ENCODE results near the gene THRA.

The THRA gene

GRCh38 chr17:40062329-40063186, at the start of gene THRA:
TSS of gene THRA (plus strand) at chr17:40062965. CDS start at chr17:40074489, 11,524 bp downstream.
- no peak for FAIRE-seq

- no peak for FAIRE-seq
Observed at GRCh38 chr17:40014375-40014980, 48.3 kb upstream of the THRA start.

GRCh38 chr17:40015005-40015997, 47.5 kb upstream of the THRA start, which contains the start of gene CSF3:
TSS of gene CSF3 (plus strand) at chr17:40015440. CDS start at chr17:40015475, 35 bp downstream.
- FAIRE-seq: no peak

- no peak for FAIRE-seq
Observed at GRCh38 chr17:40015998-40016985, 46.5 kb upstream of the THRA start.

- no peak for FAIRE-seq
Observed at GRCh38 chr17:40017422-40018080, 45.2 kb upstream of the THRA start.

GRCh38 chr17:40018211-40019121, 44.3 kb upstream of the THRA start:
- no peak for FAIRE-seq

- FAIRE-seq: no peak
Observed at GRCh38 chr17:40019140-40019991, 43.4 kb upstream of the THRA start.

- no peak for FAIRE-seq
Observed at GRCh38 chr17:40020146-40020545, 42.6 kb upstream of the THRA start.

- no peak for FAIRE-seq
Observed at GRCh38 chr17:40021451-40021971, 41.3 kb upstream of the THRA start.

- FAIRE-seq: no peak
Observed at GRCh38 chr17:40022497-40022896, 40.3 kb upstream of the THRA start.

- no peak for FAIRE-seq
Observed at GRCh38 chr17:40022961-40023541, 39.7 kb upstream of the THRA start.

GRCh38 chr17:40023590-40024292, 39.0 kb upstream of the THRA start:
- FAIRE-seq: no peak

GRCh38 chr17:40024901-40025300, 37.9 kb upstream of the THRA start:
- FAIRE-seq: no peak

GRCh38 chr17:40025559-40025958, 37.2 kb upstream of the THRA start:
- FAIRE-seq: no peak

- no peak for FAIRE-seq
Observed at GRCh38 chr17:40025991-40026815, 36.6 kb upstream of the THRA start.

- FAIRE-seq: no peak
Observed at GRCh38 chr17:40026816-40027613, 35.8 kb upstream of the THRA start.

Data from A204.1 (cell line).